ENCODE measurements around the gene CD1C.
"Not testable (repeated sequence)": the region's sequence is repeated elsewhere in the genome, so short reads cannot be mapped to it uniquely, and the experiment has no call there.

The CD1C gene

DNA sequence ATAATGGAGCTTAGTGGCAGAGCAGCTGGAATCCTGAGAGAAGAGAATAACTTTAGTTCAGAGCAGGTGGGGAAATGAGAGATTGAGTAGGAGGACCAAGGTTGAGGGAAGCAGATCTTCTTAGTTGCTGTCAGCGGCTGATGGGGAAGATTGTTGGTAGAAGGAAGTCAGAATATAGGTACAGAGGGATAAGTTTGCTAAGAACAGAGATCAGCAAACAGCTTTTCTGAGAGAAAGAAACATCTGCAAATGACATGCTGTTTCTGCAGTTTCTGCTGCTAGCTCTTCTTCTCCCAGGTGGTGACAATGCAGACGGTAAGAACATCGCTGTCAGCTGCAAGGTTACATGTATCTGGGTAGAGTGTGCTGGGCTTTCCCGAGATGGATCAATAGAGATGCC is at the start of gene CD1C:
Gene CD1C, plus strand, starts transcription at position 113 of the 400 bp plus-strand sequence. Its CDS starts 142 bp downstream, at position 255.
- no peak for FAIRE-seq

DNA sequence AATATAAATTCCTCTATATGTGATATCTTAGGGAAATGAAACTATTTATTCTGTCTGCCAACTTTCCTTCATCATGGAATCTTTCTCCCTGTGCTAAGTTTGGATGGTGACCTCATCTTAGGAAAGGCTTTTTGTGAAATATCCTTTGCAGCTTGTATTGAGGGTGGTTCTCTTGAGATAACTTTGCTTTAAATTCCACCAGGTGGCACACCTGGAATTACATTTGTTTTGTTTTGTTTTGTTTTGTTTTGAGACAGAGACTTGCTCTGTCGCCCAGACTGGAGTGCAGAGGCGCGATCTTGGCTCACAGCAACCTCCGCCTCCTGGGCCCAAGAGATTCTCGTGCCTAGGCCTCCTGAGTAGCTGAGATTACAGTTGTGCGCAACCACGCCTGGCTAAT is 43.1 kb upstream of the CD1C start:
- FAIRE-seq = no peak

DNA sequence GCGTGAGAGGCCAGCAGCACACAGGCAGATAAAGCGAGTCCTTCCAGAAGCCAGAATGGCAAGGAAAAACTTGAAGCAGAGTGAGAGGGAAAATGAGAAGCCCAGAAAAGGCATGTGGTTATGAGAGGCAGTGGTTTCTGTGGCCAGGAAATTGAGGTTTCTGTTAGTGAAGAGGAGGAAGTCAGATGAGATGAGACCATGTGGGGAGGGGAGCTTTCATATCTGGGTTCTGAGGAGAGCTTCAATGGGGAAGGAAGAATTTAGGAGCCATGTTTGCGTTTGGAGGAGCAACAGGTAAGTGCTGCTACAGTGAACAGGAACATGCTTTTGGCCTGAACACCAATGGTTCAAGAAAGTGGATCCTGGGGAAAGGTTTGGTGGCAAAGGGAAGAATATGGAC is 41.6 kb upstream of the CD1C start:
- no peak for FAIRE-seq

DNA sequence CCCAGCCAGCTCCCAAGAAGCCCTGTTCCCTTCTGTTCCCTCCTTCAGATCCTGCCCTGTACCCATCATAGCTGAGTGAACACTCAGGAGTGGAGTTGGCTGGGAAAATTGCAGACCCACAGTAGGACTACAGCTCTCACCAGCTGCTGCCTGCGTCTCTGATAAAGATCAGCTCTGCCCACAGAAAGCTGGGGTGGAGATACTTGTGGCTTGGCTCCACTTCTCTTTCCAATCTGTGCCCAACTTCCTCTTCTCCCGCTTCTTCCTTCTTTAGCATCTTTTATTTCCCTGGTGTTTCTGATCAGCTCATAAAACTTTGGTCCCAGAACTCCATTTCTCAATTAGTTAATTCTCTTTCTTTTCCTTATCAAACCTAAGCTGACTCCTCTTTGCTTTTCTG is 41.0 kb upstream of the CD1C start:
- no peak for FAIRE-seq

DNA sequence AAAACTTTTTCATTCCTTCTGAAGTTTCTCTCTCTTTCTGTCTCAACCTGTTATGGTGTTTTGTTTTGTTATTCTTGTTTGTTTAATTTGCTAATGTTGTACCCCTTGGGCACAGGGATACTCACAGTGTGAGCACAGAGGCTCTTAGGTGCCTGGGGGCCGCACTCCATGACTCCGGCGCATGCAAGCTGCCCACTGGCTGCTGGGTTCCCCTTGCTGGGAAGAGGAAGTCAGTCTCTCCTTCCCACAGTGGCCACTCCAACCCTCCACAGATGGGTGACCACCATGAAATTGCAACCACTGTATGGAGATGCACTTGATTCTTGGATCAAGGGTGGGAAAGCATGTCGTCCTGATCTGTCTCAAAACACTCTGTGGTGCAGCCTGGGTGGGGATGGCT is 40.1 kb upstream of the CD1C start:
- no peak for FAIRE-seq

DNA sequence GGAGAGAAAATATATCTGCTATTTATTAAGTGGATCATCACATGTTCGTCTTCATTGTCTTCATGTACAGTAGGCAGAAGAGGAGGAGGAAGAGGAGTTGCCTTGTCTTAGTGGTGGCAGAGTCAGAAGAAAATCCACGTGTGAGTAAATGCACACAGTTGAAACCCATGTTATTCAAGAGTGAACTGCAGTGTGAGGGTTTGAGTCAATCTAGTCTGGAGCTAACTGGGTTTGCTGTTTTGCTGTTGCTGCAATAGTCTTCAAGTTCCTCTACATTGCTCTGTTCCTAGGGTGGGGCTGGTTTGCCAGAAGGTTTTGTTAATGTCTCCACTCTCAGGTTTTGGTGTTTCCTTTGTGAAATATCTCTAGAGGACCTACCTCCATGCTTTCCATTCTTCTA is 38.6 kb upstream of the CD1C start:
- no peak for FAIRE-seq

DNA sequence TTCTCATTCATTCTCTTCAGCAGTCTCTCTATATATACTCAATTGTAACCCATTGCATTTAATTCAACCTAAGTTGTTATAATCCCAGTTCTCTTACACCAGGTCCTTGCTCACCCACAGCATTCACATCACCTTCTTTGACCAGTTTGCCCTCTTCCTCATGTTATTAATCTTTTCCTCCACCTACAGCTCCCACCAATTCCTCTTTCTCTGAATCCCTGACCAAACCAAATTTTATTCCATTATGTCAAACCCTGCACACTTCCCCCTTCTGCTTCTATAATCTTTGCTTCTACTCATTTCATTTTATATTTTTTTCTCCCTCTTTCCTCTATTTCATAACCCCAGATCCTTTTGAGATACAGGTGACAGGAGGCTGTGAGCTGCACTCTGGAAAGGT is 34.1 kb upstream of the CD1C start:
- no peak for FAIRE-seq

DNA sequence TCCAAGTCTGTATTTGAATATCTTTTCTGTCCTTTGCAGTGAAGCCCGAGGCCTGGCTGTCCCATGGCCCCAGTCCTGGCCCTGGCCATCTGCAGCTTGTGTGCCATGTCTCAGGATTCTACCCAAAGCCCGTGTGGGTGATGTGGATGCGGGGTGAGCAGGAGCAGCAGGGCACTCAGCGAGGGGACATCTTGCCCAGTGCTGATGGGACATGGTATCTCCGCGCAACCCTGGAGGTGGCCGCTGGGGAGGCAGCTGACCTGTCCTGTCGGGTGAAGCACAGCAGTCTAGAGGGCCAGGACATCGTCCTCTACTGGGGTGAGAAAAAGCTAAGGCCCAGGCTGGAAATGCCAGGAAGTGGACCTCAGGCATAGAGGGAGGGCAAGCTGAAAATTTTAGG is 33.0 kb upstream of the CD1C start:
- not testable (repeated sequence) for FAIRE-seq

DNA sequence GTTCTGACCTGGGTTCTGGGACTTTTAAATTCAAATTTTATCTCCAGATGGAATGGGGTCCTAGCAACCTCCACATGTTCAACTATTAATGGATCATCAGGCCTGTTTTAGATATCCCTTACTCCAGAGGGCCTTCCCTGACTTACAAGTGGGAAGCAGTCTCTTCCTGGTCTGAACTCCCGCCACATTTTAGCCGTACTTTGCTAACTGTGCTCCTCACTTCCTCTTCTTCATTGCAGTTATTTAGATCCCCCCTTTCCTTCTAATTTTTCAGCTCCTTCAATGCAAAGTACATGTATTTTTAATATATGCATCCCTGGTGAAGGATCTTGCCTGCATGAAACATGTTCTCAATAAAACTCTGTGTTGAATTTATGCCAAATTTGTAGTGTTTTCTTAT is 31.8 kb upstream of the CD1C start:
- no peak for FAIRE-seq

DNA sequence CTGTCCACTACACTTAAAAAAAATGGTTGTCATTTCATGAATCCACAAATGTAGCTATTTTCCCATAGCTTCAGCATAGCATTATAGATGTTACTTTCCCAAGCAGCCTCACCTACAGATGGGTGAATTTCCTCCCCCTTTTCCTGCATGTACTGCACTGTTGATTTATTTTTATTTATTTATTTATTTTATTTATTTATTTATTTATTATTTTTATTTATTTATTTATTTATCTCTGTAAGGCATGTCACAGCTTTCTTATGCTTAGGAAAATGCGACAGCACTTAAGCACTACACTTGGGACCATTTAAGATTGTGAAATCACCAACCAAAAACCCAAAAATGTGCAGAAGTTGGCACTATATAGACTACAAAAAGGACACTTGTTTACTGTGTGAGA is 30.6 kb upstream of the CD1C start:
- FAIRE-seq = no peak

DNA sequence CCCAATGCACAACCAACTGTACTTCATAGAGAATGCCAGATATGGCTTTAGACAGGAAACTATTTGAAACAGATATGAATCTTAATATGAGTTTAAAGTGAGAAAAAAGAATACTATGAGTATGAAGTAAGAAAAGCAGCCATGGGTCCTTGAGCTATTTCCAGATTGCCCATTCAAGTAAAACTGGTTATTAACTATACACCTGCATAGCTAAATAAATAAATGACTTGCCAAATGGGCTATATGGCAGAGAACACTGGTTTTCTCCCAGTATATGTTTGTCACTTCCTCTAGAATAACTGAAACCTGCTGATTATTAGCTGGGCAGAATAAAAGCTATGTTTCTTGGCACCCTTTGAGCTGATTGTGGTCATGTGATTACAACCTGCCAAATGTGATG is 17.0 kb upstream of the CD1C start:
- FAIRE-seq = no peak

DNA sequence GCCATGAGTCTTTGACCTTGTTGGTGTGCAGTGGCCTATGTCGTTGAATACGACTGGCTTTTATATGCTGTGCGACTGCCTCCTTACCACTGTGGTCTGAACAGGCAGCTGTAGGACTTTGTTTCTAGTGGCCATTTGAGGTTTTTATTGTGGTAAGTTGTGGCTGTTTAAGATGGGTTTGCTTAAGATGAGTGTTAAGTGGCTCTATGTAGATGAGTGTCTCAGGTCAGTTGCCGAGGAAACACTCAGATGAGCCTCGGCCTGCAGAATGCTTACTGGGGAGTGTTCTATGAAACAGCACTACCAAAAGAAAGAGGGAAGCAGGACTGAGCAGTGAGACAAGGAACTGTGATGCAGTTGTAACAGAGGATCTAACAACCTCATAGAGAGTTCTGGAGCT is 14.9 kb upstream of the CD1C start:
- no peak for FAIRE-seq

DNA sequence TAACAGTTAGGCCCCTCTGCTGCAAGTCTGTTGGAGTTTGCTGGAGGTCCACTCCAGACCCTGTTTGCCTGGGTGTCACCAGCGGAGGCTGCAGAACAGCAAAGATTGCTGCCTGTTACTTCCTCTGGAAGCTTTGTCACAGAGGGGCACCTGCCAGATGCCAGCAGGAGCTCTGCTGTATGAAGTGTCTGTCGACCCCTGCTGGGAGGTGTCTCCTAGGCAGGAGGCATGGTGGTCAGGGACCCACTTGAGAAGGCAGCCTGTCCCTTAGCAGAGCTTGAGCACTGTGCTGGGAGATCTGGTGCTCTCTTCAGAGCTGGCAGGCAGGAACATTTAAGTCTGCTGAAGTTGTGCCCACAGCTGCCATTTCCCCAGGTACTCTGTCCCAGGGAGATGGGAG is 7.3 kb upstream of the CD1C start:
- not testable (repeated sequence) for FAIRE-seq

DNA sequence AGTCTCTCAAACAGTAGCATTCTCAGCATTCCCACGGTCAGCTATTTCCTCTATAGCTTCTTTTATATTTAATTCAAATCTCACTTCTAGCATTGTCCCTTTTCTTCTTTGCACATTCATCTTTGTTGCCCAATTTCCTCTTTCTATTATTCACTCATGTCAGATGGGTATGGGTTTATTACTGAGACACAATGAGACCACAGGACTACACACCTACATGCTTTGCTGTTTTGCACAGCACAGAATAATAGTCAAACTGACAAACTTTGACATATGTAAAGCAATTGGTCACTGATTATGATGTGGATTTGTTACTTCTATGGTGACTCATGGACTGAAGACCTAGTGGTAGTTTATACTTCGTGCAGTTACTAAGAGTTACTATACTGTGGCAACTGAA is 5.8 kb upstream of the CD1C start:
- no peak for FAIRE-seq

DNA sequence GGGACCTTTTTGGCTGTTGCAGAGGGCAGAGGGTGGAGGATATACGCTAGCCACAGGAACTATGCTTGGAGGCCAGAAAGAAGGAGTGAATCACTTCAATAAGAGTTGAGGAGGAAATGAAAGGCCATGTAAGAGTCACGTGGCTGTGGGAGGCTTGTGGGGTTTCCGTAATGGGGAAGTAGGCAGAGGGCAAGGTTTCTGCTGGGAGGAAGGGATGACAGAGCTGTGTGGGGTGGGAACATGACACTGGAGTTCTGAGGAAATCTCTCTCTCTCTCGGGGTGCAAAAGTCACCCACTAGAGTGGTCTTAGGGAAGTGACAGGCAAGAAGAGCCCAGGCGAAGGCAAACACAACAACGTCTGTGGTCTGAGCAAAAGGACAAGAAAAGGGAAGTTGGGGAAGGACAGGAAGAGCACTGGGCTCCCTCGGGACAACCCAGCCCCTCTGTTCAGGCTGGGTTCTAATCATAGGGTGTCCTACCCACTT is 3.9 kb upstream of the CD1C start:
- FAIRE-seq = no peak

DNA sequence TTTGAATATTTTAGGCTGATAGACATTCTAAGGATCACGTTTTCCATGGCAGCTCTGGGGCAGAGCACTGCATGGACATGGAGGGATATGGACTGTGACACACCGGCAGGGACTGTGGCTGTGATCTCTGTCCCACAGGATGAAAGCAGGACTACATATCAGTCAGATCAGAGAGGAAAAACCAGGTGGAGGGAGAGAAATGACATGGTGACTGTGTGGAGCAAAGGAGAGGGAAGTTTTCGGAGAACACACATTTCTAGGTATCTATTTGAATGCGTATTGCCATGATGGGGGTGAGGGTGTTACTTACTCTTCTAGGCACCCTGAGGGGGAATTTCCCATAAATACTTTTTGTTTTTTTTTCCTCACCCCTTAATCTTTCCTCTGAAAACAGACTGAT is 3.2 kb upstream of the CD1C start:
- FAIRE-seq = no peak

DNA sequence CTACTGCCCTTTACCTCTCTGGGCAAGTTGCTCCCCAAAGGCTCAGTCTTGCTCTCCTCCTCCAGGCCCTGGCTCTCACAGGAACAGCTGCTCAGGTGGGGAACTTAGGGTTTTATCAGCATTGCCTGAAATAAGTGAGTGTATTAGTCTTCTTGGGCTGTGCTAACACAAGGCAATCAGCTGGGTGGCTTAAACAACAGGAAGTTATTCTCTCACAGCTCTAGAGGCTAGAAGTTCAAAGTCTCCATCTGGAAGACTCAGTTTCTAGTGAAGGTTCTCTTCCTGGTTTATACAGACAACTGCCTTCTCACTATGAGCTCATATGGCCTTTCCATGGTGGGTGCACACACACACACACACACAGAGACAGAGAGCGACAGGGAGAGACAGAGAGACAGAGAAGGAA is 2.8 kb upstream of the CD1C start:
- no peak for FAIRE-seq

DNA sequence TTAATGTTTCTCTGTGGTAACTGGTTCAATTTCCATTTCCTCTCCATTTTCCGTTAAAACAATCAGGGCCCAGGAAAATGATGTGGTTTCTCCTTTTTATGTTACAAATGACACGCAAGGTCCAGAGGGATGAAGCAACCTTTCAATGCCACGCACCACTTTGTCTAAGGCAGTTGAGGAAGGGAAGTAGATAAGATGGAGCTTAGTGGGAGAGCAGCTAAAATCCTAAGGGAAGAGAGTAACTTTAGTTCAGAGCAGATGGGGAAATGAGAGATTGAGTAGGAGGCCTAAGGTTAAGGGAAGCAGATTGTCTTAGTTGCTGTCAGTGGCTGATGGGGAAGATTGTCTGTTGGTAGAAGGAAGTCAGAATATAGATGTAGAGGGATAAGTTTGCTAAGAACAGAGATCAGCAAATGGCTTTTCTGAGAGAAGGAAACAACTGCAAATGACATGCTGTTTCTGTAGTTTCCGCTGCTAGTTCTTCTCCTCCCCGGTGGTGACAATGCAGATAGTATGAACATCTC is 660 bp downstream of the CD1C start:
- no peak for FAIRE-seq

DNA sequence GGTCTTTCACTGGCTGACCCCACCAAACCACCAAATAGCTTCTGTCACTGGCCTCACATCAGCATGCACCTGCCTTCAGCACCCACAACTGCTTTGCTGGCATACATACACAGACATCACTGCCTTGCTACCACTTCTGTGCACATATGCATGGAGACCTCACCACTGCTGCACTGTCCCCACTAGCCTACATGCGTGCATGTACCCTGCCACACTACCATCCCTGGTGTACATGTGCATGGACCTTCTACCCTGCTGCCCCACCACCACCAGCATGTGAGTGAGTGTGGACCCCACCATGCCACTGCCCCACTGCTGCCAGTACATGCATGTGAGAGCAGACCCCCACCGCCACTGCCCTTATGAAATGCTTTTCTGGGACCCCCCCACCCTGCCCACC is 6.1 kb downstream of the CD1C start:
- no peak for FAIRE-seq

DNA sequence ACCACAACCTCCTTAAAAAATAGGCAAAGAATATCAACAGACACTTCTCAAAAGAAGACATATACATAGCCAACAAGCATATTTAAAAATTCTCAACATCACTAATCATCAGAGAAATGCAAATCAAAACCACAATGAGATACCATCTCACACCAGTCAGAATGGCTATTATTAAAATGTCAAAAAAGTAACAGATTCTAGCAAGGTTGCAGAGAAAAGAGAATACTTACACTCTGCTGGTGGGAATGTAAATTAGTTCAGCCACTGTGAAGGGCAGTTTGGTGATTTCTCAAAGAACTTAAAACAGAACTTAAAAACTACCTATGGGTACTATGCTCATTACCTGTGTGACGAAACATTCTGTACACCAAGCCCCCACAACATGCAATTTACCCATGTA is 20.9 kb downstream of the CD1C start:
- FAIRE-seq = no peak

DNA sequence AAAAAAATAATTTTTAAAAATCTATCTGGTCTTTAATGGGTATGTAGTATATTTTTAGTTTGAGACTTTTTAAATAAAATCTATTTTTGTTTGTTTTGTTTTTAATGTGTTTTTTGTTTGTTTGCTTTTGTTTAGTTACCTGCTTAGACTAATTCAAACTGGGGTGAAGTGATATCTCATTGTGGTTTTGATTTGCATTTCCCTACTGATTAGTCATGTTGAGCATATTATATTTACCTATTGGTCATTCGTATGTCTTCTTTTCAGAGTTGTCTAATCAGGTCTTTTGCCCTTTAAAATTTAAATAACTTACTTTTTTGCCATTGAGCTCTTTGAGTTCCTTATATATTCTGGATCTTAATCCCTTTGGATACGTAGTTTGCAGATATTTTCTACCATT is 21.3 kb downstream of the CD1C start:
- FAIRE-seq = no peak

DNA sequence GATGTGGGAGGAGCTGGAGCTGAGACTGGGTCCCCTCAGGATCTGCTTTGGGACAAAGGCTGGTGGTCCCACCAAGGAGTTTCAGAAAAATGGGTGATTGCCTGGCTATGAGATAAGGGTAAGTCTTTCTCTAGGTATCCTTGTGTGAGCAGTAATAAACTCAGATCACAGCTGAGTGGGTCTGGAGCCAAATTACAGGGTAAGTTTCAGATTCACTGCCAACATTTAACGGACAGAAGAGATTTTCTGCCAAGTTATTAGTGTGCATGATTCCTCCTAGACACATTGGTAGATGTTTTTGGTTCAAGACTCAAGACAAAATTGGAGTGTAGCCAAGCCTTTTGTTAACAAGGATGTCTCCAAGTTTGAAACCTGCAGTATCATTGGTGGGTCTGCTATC is 34.1 kb downstream of the CD1C start:
- FAIRE-seq = no peak

DNA sequence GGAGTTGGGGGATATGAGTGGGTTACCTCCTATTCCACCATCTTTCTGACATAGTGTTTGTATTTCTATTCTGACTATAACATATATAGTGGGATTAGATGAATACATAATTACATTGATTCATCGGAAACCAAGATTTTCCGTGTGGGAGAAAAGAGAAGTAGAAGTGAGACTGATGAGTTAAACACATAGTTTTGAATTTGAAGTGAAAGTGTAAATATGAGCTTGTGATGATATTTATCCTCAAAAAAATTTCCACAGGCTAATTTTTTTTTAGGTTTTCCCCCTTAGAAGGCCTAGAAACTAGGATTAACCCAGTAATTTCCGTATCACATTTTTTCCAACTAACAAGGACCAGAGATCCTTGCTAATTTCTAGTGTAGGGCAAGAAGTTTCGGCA is 34.7 kb downstream of the CD1C start:
- no peak for FAIRE-seq

DNA sequence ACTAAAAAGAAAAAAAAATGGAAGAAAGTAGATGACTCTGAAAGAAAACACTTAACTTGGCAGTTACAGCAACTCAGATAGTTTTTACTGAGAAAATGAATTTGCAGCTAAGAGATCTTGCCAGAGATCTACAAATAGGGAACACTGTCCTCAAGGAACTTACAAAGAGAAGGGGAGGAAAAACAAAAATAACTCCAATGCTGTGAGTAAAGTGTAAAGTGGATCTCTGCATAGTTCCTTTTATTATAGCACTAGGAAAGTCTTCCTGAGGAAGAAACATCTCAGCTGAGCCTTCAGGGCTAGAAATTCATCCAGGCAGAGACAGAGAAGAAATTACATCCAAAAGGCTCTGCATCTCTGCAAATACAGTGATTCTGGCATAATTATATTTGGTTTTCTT is 37.8 kb downstream of the CD1C start:
- FAIRE-seq = no peak

DNA sequence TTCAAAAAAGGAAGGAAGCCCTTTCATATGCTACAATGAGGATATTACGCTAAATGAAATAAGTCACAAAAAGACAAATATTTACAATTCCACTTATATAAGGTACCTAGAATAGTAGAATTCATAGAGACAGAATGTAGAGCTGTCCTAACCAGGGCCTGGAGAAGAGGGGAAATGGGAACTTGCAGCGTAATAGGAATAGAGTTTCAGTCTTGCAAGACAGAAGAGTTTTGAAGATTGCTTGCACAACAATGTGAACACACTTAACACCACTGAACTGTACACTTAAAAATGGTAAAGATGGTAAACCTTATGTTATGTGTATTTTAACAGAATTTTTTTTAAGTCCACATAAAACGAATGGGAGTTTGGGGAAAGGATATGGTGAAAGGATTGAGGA is 38.7 kb downstream of the CD1C start:
- no peak for FAIRE-seq

DNA sequence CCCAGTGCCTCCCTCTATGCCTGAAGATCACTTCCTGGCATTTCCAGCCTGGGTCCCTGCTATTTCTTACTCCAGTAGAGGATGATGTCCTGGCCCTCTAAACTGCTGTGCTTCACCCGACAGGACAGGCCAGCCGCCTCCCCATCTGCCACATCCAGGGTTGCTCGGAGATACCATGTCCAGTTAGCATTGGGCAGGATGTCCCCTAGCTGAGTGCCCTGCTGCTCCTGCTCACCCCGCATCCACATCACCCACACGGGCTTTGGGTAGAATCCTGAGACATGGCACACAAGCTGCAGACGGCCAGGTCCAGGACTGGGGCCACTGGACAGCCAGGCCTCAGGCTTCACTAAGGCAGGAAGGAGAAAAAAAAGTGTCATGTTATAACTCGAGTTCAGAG is 39.6 kb downstream of the CD1C start:
- no peak for FAIRE-seq

Data from A204.1 (cell line).